ENCODE measurements around the gene NASP.

DNA sequence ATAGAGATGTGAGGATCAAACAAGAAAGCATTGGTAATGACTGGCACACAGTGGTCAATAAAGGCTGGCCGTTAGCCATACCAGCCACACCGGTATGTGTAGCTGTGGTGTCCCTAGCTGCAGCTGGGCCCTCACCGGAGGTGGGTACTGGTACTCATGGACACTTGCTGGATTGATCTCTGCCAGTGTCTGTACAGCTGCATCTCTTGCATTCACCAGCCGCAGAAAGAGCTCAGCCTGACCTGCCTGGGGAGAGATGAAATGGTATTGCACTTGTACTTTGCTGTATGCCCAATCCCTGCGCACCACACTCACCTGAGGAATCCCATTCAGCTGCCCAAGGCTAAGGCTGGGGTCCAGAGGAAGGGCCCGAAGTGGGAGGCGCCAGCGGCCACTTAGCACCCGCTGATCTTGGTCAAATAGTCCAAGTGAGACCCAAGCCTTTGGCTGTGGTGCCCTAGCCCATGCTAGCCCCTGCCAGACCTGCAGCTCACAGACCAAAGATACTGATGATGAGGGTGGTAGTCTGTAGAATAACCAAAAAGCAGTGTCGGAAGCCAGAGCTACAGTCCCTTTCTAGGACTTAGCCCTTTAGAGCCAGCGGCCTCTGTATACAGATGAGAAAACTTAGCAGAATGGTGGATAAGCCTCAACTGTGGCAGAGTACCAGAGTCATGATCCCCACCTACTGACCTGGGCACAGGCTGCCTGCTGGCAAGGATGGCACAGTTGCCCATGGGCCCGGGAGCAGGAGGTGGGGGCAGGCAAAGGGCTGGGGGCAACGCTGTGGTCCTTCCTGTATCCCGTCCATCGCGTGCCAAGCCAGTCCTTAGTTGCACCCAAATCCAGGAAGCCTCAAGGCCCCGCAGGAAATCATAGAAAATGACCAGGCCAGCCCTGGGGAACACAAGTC, 37.0 kb downstream of the NASP start:
- TF ChIP-seq, protein P1, sequence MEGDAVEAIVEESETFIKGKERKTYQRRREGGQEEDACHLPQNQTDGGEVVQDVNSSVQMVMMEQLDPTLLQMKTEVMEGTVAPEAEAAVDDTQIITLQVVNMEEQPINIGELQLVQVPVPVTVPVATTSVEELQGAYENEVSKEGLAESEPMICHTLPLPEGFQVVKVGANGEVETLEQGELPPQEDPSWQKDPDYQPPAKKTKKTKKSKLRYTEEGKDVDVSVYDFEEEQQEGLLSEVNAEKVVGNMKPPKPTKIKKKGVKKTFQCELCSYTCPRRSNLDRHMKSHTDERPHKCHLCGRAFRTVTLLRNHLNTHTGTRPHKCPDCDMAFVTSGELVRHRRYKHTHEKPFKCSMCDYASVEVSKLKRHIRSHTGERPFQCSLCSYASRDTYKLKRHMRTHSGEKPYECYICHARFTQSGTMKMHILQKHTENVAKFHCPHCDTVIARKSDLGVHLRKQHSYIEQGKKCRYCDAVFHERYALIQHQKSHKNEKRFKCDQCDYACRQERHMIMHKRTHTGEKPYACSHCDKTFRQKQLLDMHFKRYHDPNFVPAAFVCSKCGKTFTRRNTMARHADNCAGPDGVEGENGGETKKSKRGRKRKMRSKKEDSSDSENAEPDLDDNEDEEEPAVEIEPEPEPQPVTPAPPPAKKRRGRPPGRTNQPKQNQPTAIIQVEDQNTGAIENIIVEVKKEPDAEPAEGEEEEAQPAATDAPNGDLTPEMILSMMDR (IDR thresholded peaks at IDR 0.05): no peak
- TF ChIP-seq POLR2A (IDR thresholded peaks at IDR 0.05): no peak
